Hippocampal formation (tissue), 2 donors: Measurements from ENCODE around the gene U2SURP.
"Not testable (repeated sequence)": the region's sequence is repeated elsewhere in the genome, so short reads cannot be mapped to it uniquely, and the experiment has no call there.

Experiments used
- DNase-seq, 2 donors: peaks; one replicate each; lab custom pipeline; 2025; lab: John Stamatoyannopoulos, UW

Gene U2SURP

DNA sequence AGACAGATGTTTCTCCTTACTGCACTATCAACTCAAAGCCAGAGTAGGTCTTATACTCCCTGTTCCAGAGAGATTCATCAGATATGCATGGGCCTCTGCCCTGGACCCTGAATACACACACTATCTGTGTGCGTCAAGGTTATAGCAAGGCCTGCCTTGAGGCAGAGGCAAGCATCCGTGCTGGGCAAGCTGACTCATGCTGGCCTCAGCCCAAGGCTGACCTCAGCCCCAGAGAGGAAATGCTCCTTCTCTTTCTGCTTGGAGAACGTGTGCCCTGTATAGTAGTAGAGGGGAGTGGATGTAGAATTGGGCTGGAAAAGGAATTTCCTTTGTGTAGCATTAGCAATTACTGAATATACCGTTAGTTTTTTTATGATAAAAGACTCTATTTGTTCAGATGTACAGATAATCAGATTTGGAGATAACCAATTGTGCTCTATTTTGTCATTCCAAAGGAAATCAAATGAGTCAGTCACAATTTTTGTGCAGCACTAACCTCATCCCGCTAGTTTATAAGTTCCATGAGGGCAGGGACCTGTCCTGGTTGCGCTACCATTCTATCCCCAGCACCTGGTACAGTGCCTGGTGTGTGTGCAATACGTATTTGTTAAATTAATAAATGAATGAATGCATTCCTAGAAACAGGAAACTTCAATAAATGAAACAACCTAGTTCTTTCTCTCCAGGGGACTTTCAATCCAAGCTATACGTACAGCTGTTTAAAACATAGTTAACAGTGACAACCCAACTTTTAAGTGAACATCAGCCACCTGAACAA is 24.6 kb upstream of the U2SURP start:
- DNase-seq, result peak in 1 of 2 donors; percentile 18

DNA sequence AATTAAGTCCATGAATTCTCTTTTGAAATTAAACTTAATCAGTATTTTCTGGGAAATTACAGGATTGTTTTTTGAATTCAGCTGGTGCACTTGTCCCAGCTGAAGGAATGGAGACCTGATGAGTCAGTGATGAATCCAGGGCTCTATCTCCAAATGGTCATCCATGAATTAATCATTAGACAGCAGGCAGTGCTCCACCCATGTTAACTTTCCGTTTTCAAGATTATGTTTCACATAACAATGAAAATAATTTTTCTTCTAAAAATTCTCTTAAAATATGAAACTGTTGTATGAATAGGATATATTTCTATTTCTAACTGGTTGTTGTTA is 24.0 kb upstream of the U2SURP start:
- DNase-seq, result no peak

DNA sequence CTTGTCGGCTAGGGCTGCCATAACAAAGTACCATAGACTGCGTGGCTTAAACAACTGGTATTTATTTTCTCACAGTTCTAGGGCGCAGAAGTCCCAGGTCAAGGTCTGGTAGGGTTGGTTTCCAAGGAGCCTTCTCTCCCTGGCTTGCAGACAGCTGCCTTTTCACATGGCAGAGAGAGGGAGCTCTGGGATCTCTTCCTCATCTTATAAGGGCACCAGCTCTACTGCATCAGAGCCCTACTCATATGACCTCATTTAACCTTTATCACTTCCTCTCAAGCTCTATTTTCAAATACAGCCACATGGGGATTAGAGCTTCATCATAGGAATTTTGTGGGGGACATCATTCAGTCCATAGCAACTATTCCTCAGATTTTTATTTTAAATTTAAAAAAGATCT is 20.3 kb upstream of the U2SURP start:
- DNase-seq, result no peak

DNA sequence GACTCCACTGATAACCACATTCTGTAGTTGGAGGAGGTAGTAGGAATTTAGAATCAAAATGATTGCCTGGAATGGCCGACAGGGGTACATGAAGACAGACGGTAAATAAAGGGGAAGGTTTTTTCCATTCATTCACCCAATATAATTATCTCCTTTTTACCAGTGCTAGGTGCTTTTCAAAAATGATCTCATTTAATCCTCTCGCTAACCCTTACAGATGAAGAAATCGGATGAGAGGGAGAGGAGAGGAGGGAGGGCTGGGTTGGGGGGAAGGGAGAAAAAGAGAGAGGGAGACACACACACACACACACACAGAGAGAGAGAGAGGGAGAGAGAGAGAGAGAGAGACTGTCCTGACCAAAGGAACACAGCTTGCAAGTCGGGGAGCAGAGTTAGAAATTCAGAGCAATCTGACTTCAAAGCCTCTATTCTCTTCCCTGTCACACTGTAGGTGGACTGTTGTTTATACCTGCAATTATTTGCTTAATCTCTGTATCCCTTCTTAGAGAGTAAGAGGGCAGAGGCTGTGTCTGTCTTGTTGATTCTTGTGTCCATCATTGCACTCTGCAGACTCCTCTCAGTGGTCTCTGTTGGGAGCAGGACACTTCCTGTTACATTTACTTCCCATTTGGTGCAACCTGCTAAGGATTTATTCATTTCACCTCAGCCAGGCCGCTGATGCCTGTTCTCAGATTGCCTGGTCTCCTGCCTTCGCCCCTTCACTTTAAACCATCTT is 19.2 kb upstream of the U2SURP start:
- DNase-seq, result no peak

DNA sequence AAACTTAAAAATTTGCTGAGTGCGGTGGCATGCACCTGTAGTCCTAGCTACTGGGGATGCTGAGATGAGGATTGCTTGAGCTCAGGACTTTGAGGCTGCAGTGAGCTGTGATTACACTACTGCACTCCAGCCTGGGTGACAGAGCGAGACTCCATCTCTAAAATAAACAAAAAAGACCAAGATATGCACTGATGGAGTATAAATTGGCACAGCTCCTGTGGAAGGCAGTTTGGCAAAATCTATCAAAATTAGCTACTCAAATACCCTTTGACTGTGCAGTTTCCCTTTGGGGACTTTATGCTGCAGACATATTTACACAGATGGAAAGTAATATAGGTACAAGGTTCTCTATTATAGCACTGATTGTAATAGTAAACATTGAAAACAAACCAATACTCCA is 18.1 kb upstream of the U2SURP start:
- DNase-seq, result no peak

DNA sequence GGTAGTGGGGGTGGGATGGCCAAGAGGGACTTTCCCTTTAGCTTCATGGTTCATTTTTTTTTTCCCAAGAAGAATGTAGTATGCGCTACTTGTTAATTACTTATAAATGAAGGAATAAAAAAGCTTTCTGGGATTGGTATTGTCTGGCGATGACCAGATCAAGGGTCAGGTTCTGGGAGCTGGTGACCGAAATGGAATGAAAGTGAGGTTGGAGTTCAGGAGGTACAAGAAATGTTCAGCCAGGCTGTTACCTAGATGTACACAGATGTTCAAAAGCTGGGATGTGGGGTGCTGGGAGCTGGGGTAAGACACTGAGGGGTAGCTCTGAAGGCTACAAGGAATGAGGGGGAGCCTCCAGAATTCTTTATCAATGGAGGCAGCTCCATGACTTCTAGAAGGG is 17.1 kb upstream of the U2SURP start:
- no peak for DNase-seq

DNA sequence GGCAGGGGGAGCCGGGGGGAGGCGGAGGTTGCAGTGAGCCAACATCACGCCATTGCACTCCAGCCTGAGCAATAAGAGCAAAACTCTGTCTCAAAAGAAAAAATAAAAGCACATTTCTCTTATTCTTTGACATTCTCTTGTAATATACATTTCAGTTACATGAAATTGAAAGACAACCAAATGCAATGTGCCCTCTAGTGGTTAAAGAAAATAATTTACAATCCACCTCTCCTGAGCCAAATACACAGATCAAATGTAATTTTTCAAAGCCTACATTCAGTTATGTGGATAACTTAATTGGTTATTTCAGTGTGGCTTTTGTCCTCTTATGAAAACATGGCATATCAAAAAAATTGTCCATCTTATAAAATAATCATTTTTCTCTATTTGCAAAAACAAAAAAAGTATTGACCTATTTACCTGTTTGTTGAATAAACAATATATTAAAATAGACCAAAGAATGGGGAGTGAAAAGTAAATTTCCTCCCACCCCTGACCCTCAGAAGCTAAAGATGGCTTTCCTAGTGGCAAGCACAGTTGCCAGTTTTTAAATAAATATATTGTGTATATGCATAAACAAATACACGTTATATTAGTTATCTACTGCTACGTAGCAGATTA is 14.2 kb upstream of the U2SURP start:
- peak in 1 of 2 donors; percentile 35 for DNase-seq

DNA sequence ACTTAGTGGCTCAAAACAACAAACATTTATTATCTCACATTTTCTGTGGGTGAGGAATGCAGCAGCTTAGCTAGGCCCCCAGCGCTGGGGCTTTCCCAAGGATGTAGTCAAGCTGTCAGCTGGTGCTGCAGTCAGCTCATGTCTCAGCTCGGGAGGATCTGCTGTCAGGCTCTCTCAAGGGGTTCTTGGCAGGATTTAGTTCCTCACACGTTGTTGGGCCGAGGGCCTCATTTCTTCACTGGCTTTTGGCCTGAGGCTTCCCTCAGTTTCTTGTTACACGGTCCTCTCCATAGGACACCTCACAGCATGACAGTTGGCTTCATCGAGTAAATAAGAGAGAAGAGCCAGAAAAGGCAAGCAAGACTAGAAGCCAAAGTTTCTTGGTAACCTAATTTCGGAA is 13.7 kb upstream of the U2SURP start:
- DNase-seq, result no peak

DNA sequence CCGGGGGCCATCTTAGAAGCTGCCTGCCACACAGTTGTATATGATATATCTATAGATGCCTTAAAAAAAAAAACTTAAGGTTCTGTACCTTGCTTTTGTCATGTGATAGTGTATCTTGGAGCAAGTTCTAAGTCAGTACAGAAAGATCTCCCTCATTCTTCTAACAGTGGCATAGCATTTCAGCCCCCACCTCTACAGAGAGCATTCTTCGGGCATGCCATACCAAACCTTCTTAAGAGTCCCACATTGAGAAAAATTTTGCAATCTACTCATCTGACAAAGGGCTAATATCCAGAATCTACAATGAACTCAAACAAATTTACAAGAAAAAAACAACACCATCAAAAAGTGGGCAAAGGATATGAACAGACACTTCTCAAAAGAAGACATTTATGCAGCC is 13.1 kb upstream of the U2SURP start:
- DNase-seq, result not testable (repeated sequence)

DNA sequence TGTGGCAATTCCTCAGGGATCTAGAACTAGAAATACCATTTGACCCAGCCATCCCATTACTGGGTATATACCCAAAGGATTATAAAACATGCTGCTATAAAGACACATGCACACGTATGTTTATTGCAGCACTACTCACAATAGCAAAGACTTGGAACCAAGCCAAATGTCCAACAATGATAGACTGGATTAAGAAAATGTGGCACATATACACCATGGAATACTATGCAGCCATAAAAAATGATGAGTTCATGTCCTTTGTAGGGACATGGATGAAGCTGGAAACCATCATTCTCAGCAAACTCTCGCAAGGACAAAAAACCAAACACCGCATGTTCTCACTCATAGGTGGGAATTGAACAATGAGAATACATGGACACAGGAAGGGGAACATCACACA is 12.5 kb upstream of the U2SURP start:
- DNase-seq, result not testable (repeated sequence)

DNA sequence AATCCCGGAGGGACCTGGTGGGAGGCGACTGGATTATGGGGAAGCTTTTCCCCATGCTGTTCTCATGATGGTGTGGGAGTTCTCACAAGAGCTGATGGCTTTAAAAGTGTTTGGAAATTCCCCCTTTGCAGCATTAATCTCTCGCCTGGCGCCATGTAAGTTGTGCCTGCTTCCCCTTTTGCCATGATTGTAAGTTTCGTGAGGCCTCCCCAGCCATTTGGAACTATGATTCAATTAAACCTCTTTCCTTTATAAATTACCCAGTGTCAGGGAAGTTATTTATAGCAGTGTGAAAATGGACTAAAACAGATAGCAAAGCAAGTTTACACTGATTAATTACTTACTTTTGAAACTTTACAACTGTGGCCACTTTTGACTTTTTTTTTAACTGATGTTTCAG is 10.6 kb upstream of the U2SURP start:
- no peak for DNase-seq

DNA sequence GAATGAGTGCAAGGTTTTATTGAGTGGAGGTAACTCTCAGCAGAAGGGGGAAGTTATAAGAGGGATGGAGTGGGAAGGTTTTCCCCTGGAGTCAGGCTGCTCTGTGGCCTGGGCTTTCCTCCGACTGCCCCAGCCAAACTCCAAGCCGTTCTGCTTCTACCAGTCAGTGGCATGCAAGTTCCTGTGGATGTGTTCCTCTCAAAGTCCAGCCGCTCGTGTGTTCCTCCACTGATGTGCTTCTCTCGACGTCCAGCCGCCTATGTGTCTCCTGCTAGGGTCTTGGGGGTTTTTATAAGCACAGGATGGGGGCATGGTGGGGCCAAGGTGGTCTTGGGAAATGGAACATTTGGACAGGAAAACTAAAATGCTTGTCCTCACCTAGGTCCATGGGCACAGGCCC is 9.0 kb upstream of the U2SURP start:
- no peak for DNase-seq

DNA sequence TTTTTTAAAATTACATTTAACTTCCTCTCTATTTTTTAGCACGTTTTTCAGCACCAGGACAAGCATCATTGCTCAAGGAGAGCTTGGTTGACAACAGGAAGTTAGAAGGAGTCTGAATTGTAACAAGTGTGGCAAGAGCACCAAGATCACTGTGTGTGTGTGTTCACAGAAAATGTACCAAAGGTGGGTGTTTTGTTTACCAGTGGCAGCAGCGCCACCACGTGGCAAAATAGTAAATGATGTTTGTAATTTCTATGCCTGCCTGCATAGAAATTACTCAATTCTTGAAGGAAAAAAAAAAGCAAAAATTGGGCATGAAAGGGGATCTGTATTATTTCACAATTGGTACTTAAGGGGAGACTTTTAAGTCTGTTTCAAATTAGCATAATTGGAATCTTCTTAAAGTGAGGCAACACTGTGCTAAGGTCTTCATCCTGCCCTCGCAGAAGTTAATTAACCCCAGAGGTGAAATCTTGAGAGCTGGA is 7.4 kb upstream of the U2SURP start:
- peak; percentile 12 to 58 for DNase-seq

DNA sequence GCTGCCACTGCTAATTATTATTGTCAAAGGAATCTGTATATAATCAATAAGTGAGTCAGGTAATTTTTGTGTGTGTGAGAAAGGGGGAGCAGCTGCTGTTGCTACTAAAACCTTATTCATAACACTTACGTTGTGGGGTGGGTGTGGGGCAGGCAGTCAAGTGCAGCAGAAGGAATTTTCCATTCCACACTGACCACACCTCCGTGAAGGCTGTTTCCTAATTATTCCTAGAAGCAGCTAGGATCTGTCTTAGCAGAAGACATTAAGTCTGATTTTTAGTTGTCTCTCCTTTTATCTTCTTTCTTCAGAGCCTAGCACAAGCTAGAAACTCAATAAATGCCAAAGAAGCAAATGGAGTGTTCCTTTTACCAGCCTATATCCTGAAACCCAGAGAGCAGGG is 4.0 kb upstream of the U2SURP start:
- DNase-seq, result no peak

DNA sequence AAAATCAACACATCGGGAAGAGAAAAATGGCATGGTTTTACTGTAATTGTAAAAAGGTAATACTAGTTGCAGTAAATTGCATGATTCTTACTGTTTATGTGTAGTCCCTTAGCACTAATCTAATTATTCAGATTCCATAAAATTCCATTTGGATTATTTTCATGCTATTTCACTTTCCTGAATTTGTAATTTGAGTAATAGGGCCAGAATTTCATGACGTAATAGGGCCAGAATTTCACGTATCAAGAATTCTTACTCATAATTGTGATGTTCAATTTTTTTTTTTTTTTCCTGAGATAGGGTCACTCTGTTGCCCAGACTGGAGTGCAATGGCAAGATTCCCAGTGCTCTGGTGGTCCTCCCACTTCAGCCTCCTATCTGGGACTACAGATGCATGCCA is 2.9 kb upstream of the U2SURP start:
- DNase-seq, result no peak

DNA sequence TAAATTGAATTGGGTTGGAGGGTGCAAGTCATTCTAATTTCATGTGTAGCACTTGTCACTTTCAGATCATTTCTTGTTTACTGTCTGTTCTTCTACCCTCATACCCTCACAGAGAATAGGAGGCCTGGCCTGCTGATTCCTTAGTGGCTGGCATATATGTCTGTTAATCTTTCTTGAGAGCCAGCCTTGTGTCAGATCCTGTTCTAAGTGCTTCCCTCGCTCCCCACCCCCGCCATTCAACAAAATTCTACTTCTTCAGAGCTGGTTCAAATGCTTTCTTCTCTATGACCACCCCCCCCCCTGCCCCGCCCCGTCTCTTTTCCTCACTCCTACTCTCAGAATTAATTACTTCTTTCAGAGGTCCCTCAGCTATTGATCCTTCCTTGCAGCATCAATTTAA is 1.5 kb upstream of the U2SURP start:
- DNase-seq, result no peak

DNA sequence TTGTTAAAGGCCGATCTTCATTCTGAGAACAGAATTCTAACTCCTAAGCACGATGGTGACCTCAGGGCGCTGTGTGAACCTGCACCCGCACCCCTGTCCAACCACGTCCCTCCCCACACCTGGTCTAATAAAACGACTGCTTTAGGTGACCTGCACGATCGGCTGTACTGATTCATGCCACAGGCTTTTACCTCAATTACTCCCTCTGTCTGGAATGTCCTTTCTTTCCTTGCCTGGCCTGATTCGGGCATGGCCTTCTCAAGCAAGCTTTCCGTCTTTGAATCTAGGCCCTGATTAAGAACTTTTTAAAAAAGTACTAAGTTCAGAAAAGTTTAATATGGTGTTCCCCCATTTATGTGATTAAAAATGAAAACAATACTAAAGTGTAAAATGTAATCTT is 842 bp upstream of the U2SURP start:
- no peak for DNase-seq

DNA sequence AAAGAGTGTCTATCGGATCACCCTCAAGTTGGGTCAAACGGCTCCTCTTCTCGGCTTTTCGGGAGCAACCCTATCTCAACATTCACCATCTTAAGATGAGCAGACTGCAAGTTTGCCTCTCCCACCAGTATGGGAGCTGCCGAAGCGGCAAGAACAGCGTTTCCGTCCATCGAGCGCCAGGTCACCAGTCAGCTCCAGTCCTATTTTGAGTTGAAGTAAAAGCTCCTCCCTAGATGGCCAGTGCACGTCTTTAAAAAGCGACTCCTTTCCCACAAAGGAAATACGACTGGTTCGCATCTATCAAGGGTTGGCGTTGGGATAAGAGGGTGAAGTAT is 369 bp upstream of the U2SURP start:
- DNase-seq, result no peak

DNA sequence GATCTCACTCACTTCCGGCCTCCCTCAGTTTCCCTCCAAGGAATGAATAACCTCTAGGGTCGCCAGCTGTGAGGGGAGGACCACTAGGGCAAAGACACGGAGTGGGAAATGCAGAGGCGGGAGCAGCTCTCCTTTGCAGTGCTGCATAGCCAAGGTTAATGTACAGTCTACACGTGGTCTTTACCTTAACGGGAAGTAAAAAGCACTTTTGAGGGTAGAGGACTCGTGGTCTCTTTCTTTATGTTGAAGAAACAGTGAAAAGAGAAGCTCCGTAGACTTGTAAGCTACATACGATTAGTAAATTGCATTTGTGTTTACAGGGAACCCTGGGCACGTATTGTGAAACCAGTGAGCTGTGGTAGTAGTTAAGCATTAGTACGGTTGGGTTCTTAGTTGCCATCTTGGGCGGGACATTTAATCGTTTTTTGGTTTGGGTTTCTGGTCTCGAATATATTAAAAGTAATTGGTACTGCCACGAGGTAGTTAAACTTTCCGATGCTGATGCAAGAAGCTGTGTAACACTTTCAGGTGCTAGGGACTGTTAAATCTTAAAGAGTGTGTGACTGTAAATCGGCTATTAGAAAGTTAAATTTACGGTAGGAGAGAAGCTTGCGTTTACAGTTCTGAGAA is 828 bp downstream of the U2SURP start:
- DNase-seq, result no peak

DNA sequence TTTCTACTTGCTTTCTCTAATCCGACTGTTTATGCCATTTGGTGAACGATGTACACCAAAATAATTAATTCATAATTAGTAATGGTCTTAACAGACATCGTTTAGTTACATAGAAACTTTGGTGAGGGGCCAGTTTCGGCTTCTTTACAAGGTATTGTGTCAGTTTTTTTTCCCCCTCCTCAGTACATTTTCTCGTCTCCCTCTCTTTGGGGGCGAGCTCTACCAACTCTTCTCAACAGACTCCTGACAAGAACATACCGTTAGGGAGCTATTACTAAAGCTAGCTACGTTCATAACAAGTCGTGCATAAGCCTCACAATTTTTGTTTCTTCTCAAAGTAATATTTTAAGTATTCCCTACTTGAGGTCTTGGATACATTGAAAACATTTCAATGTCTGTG is 1.4 kb downstream of the U2SURP start:
- no peak for DNase-seq

DNA sequence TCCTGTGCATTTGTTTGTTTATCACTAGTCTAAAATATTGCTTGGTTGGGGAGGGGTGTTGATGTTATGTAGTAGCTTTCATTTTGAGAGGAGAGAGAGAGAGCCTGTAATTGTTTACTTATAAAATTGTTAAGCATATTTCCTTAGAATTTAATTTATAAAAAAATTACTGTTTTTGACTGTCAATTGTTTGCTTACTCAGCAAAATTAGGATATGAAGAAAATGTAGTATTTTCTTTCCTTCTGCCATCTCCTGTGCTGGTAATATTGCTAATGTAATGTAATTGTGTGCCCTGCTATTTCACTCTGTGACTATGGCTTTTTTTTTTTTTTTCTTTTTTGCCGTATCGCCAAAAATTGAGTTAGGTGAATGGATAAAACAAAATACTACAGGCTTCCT is 3.5 kb downstream of the U2SURP start:
- no peak for DNase-seq

DNA sequence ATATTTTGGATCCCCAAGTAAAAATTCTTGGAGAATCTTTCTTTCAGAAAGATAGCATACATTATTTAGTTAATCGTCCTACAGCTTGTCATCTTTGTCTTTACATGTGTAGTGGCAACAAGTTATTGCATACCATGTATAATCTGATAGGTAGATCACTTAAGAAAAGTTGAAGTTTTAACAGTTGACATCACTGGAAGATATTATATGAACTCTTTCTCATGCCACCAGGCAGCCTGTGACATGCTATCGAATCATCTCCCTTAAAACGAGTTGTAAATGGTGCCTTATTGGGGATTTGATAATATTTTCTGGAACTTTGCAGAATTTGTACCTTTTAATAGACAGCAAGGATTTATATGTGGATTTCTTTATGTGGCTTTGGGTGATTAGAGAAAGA is 8.7 kb downstream of the U2SURP start:
- no peak for DNase-seq

DNA sequence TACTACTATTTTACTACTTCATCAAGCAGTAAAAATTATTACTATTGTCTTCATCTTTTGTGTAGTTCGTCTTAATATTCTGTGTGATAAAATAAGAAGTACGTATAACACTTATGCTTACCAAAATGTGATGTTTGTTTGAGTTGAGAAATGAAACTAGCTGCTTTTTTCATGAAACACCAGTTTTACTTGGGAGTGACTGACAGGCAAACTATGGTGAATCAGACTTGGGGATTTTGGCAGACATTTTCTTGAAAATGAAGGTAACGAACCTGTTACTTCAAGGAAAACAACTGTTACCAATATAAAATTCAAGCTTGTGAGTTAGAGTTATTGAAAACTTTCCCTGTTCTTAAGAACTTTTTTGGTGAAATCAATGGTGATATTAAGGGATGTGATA is 10.3 kb downstream of the U2SURP start:
- no peak for DNase-seq
